Measurements from ENCODE around the gene C4orf51.

The C4orf51 gene

DNA sequence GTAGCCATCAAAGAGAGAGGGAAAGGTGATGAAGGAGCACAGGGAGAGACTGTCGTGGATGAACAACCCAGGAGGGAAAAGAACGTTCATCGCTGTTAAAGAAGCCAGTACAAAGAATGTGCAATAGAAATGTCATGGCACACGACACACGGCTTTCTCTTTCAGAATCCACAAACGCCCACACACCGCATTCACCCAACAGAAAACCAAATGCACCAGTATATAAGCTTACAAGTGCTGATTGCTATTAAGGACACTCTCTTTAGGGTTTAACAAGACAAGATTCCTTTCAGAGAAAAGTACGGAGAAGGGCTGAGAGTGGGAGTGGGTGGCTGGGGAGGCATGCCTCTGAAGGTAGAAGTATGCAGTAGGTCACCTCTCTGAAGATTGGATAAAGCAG lies 80.2 kb downstream of the C4orf51 start:
- DNase-seq = no peak

DNA sequence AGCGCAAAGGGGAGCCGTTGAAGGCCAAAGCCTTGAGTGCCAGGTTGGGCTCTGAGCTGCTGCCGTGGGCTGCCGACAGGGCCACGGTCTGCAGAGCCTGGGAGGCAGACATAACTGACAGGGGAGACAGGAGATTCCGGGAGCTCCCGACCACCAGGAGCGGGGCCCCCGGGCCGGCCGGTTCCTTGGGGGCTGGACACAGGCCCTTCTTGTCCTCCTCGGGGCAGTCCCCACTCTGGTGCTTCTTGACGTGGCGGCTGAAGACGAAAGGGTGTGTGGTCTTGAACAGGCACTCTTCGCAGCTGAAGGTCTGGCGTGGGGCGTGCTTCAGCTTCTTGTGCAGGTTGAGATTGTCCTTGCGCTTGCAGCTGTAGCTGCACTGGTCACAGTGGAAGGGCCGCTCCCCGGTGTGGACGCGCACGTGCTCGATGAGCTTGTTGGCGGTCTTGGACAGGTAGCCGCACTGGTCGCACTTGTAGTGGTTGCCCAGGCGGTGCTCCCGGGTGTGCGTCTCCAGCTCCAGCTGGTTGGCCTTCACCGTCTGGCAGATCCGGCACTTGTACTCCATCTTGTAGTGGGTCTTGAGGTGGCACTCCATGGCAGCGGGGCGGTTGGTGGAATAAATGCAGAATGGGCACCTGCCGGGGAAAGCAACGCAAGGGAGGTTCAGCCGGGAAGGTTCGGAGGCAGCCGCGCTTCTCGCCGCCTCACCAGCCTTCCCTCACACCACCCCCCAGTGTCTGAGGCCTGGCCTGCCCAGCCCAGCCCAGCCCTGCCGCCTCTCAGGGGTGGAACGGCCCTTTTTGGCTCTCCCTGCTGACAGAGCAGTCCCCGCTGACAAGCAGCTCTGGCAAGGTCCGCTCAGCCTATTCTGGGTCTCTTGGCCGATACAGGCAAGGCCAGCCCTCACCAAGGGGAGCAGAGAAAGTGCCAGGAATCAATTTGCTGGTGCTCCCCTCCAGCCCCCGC lies 81.3 kb downstream of the C4orf51 start:
- DNase-seq = no peak

DNA sequence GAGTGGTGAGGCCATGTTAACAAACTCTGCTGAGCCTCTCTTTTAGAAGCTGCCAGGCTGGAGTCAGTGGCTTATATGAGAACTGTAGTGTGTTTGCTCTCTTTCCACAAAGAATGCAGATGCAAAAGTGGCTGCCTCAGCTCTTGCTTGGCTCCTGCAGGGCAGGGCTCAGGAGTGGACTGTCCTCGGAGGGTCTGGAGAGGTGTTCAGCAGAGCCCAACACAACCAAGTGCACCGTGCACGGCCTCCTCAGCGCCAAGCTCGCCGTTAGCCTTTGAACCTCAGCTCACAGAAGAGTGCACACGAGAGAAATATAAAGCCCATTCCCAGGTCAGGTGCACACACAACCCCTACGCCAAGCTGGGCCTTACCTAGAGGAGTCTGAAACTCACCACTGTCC lies 82.8 kb downstream of the C4orf51 start:
- no peak for DNase-seq

DNA sequence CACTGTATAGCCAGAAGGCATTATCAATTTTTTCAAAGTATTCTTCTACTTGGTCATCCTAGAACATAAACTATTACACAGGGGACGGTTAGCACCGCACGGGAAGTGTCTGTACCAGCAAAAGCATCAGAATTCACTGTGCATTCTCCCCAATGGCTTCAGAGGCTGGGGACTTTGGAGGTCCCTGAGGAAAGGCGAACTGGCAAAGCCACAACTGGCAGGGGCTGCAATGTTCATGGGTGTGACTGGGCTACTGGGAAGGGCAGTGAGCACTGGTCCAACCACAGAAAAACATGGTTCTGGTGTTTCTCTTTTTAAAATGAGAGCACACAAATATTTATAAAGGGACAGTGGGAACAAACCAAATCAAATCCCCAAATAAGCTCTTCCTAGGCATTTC lies 83.5 kb downstream of the C4orf51 start:
- DNase-seq = no peak

DNA sequence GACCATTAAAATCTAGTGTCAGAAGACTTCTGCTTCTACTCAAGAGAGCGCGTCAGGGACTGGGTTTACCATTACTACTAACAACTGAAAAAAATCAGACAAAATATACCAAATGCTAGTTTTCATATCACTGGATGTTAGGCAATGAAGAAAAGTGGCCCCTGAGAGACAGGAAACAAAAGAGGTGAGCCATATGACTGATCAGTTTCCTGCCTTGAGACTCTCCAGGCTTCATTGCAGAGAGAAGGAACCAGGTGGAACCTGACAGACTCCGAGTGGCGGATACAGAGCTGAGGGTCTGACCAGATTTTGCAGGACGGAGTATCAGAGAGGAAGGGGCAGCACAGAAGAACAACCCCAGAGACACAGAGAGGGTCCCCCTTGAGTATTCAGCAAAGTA lies 86.3 kb downstream of the C4orf51 start:
- no peak for DNase-seq

DNA sequence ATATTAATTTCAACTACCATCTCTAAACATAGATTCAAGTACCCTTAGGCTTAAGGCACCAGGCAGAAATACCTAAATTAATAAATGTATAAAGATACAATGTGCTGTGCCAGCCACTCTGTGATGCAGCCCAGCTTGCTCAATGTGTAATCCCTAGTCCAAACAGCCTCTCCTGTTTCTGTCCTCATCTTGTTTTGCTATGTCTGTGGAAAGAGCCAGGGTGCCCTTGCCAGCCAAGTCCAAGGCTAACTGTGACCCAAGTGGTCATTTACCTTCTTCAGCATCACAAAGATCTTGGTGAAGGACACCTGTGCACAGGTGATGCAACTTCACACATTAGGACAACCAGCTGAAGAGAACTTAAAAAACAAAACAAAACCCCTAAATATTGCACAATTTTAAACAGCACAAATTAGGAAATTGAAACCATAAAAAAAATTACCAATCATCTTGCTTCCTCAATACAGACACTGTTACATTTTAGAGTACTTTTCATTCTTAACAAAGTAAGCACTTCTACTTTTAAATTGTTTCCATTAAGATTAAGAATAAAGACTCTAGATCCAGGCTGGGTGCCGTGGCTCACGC lies 89.6 kb downstream of the C4orf51 start:
- DNase-seq = no peak

DNA sequence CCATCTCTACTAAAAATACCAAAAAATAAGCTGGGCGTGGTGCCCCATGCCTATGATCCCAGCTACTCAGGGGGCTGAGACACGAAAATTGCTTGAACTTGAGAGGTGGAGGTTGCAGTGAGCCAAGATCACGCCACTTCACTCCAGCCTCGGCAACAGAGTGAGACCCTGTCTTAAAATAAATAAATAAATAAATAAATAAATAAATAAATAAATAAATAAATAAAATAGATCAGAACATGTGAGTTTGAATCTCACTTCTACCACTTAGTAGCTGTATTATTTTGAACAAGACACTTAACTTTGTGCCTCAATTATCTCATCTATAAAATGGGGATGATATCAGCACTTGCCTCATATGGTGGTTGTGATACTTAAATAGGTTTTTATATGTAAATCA lies 90.2 kb downstream of the C4orf51 start:
- no peak for DNase-seq

DNA sequence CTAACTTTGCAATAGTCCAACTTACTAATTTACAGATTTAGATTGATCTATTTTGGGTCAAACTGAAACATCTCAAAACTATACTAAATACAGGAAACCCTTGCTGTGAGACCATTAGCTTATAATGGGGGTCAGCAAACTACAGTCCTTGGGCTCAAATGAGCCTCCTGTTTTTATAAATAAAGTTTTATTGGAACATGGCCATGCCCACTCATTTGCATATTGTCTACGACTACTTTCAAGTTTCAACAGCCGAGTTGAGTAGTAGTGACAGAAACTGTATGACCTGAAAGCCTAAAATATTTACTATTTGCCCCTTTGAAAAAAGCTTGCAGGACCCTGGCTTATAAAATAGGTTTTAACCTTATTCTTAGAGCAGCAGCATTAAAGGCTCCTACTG lies 92.4 kb downstream of the C4orf51 start:
- no peak for DNase-seq

DNA sequence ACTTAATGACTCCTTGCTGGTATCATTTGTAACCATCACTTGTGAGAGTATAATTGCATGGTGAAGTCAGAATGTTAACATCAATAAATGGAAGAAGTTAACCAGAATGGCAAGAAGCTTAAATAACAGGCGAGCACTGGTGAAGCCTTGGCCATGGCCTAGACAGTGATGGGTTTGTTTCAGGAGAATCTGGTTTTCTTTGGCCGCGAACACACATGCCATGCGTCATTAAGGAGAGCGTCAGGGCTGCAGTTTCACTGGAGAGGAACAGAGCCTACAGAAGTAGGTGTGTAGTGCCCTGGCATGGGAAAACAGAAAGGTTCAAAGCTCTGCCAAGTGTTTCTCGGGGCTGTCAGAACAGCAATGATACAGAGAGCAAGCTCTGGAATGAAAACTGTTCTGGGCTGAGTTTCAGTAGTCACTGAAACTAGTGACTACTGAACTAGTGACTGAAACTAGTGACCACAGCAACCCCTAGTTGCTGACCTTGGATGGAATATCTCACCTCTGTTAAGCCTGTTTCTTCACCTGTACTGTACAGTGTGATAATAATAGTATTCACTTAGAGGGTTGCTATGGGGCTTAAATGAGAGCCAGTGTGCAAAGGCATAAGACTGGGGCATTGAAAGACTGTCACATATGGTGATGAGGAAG lies 93.8 kb downstream of the C4orf51 start:
- no peak for DNase-seq

DNA sequence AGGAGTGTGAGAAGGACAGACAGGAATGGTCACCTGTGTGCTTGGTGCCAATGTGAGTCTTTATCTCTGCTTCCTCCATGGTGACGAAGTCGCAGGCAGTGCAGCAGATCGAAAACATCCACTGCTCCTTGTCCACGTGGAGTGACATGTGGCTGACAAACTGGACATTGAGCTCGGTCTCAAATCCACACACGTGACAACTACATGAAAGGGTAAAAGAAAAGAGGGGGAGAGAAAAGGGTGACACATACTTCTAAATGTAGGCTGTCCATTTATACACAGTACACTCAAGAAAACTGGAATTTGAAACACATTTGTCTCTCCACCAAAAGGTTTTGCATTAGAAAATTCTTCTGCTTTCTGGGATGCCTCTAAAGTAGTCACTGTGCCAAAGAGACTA lies 94.5 kb downstream of the C4orf51 start:
- no peak for DNase-seq

DNA sequence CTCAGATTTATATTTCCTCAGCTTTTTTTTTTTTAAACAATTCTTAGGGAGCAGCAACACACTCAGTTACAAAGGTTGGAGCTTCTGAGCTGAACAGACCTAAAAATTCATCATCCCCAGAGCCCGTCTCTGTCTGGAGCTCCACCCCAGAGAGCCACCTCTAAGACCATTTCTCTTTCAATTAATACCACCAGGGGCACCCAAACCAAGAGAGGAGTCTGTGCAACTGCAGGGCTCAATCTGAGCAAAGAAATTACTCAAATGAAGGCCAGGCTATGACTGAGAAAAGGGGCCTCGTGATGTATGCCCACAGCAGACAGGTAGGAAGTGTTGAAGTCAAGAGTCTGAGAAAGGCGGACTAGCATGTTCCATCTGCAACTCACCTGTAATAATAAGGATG lies 95.5 kb downstream of the C4orf51 start:
- DNase-seq = no peak

DNA sequence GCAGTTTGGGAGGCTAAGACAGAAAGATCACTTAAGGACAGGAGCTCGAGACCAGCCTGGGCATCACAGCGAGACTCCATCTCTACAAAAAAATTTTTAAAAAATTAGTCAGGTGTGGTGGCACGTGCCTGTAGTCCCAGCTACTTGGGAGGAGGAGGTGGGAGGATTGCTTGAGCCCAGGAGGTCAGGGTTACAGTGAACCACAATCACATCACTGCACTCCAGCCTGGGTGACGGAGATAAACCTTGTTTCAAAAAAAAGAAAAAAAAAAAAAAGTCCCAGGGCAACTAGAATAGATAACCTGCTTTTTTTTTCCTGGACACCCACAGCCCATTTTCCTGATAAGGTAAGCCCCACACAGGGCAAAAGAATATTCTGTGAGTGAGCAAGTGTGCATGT lies 96.3 kb downstream of the C4orf51 start:
- DNase-seq = no peak

DNA sequence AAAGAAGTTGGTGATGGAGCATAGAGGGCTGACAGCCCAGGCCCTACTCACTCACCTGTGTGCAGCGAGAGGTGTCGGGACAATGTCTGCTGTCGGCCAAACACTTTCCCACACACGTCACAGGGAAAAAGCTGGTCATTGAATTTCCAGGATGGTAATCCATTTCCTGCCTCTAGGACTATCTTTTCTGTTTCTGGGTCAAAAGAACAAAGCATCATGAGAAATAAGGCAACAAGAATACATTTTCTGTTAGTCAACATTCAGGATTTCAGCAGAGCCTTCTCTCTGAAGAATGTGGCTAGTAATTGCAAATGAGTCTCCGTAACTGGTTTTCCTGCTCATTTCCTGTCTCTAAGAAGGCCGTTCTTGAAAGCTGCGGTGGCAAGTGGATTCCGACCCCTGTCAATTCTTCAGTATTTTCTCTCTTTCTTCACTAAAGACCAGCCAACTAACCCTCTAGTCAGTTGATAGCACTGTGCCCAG lies 99.4 kb downstream of the C4orf51 start:
- no peak for DNase-seq

DNA sequence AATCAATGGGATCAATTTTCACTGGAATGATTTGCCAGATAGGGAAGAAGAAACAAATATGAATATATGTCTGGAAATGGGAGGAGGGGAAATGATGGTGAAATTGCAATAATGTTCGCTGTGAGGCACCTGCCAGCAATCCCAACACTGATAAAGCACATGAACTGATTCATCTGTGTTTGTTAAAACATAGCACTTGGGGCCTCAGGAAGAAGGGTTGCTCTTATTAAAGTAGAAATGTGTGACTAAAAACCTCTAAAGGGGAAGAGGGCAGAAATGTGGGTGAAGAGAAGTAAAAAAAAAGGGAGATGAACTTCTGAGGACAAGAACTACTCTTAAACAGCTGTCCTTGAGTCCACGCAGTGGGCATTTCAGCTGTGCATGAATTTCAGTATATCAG lies 101.4 kb downstream of the C4orf51 start:
- DNase-seq = no peak

Measured in RPMI8226 (cell line).